Skeletal muscle satellite cell (primary cell): ENCODE results near the gene HIPK1.

Experiments
- H3K27me3 ChIP-seq: 2 replicates; pipeline ENCODE4 v1.7.0; 2013; ENCODE audit warnings: low read length; ENCODE audit not compliant: control insufficient read depth, insufficient read depth
- H3K36me3 ChIP-seq: 2 replicates; pipeline ENCODE4 v1.7.0; 2013; ENCODE audit warnings: mild to moderate bottlenecking, control low read depth, low read length; ENCODE audit not compliant: insufficient read depth
- H3K4me1 ChIP-seq: 2 replicates; pipeline ENCODE4 v1.7.0; 2013; ENCODE audit warnings: low read length; ENCODE audit not compliant: control insufficient read depth, insufficient read depth
- H3K4me2 ChIP-seq: 2 replicates; pipeline ENCODE4 v1.7.0; 2013; ENCODE audit warnings: mild to moderate bottlenecking, low read length
- H3K4me3 ChIP-seq: 2 replicates; pipeline ENCODE4 v1.7.0; 2013; ENCODE audit warnings: low read length
- H3K9ac ChIP-seq: 2 replicates; pipeline ENCODE4 v1.7.0; 2013; ENCODE audit warnings: mild to moderate bottlenecking, low read depth, low read length, moderate library complexity
- H3K9me3 ChIP-seq: replicated peaks from 2 replicates; pipeline ENCODE4 v1.7.0; 2013; ENCODE audit warnings: mild to moderate bottlenecking, control low read depth, low read length

Gene HIPK1

GRCh38 chr1:113990530-113990929 lies 61.4 kb downstream of the HIPK1 start:
- Histone ChIP-seq H3K9me3 (peaks cover 5% of the 10 kb centered on the region), H3K4me3 (no peak overlapping the region), H3K27me3 (peaks cover 2% of the 10 kb centered on the region)

GRCh38 chr1:113990961-113991360 lies 61.8 kb downstream of the HIPK1 start:
- Histone ChIP-seq H3K4me1 (no peaks in the 10 kb centered on the region), H3K36me3 (no peaks in the 10 kb centered on the region), H3K9me3 (peaks cover 6% of the 10 kb centered on the region), H3K4me3 (no peak overlapping the region), H3K4me2 (no peak overlapping the region), H3K9ac (no peak overlapping the region), H3K27me3 (peaks cover 2% of the 10 kb centered on the region)

More at GRCh38 chr1:113990530-113990929, 61.4 kb downstream of the HIPK1 start:
- no peak overlapping the region for H3K4me2 ChIP-seq
- H3K9ac ChIP-seq, result no peak overlapping the region
- no peaks in the 10 kb centered on the region for H3K4me1 ChIP-seq
- no peaks in the 10 kb centered on the region for H3K36me3 ChIP-seq

DNA sequence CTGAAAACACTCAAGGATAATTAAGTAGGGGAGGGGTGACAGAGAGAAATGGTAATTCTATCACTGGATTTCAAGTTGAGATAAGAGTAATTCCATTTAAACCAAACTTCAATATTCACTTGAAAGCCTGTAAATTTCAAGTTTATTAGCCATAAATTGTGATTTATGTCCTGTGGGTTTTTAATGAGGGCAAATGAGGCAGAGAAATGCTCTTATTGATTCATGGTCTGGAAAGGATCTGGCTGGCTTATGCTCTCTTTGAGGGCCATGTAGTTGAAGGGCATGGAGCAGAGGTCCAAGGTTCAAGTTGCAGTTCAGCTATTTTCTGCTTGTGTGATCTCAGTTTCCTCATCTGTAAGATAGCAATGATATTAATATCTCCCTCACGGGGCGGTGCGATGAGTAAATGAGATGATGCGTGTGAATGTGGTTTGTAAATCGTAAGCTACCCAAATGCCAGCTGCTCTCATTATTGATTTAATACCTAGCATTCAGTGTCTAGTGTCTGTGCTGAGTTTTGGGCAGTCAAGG lies 62.4 kb downstream of the HIPK1 start:
- Histone ChIP-seq H3K9ac (no peak overlapping the region), H3K36me3 (no peaks in the 10 kb centered on the region), H3K9me3 (peaks cover 6% of the 10 kb centered on the region), H3K4me1 (no peaks in the 10 kb centered on the region), H3K4me2 (no peak overlapping the region), H3K4me3 (no peak overlapping the region), H3K27me3 (peaks cover 2% of the 10 kb centered on the region)

DNA sequence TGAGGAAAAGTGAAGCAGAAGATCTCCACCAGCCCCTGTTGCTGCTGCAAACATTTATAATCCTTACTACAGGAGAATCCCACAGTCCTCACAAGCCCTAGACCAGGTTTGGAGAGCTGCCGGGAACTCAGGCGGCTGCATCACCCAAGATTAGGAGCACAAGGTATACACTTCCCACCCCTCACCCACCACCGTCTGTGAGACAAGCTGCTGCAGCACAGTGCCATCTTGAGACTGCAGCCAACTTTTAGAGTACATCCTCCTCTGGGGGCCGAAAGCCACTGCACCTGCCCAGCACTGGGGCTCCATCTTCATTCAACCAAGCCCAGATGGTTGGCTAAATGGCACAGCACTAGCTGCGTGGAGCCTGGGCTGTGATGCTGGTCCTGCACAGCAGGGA lies 63.9 kb downstream of the HIPK1 start:
- no peak overlapping the region for H3K9ac ChIP-seq
- H3K4me1 ChIP-seq, result no peaks in the 10 kb centered on the region
- H3K4me3 ChIP-seq, result no peak overlapping the region
- no peaks in the 10 kb centered on the region for H3K36me3 ChIP-seq
- peaks cover 6% of the 10 kb centered on the region for H3K9me3 ChIP-seq
- H3K27me3 ChIP-seq, result peaks cover 2% of the 10 kb centered on the region
- no peak overlapping the region for H3K4me2 ChIP-seq

GRCh38 chr1:113993766-113994165 lies 64.6 kb downstream of the HIPK1 start:
- no peak overlapping the region for H3K9ac ChIP-seq
- H3K36me3 ChIP-seq, result no peaks in the 10 kb centered on the region
- no peak overlapping the region for H3K4me2 ChIP-seq
- peaks cover 3% of the 10 kb centered on the region for H3K4me1 ChIP-seq
- H3K4me3 ChIP-seq, result no peak overlapping the region
- peaks cover 2% of the 10 kb centered on the region for H3K27me3 ChIP-seq
- peaks cover 6% of the 10 kb centered on the region for H3K9me3 ChIP-seq

DNA sequence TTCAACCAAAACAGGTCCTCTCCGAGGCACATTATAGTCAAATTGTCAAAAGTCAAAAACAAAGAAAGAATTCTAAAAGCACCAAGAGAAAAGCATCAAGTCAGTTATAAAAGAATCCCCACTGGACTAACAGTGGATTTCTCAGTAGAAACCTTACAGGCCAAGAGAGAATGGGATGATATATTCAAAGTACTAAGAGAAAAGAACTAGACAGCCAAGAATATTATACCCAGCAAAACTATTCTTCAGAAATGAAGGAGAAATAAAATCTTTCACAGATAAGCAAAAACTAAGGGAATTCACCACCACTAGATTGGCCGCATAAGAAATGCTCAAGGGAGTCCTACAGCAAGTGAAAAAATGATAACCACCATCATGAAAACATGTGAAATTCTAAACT lies 66.3 kb downstream of the HIPK1 start:
- Histone ChIP-seq H3K9ac (no peak overlapping the region), H3K36me3 (no peaks in the 10 kb centered on the region), H3K4me2 (no peak overlapping the region)

DNA sequence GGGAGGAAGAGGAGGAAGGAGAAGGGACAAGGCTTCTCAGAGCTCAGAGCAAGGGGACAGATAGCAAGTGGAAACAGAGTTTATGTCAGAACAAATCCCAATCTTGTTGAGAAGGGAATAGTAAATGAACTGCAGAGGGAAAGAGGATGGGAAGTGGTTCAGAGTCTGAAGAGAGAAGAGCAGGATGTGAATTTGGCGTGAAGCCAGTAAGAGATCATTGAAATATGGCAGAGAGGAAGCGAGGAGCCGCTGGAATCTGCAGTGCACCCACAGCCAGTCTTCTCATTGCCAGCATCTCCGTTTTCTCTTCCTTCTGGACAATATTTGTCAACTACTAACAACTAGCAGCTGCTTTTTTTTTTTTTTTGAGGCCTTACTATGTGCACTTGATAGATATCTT lies 69.2 kb downstream of the HIPK1 start:
- Histone ChIP-seq H3K9me3 (peaks cover 6% of the 10 kb centered on the region), H3K4me3 (no peak overlapping the region), H3K4me2 (no peak overlapping the region), H3K4me1 (peaks cover 15% of the 10 kb centered on the region), H3K36me3 (no peaks in the 10 kb centered on the region), H3K27me3 (peaks cover 8% of the 10 kb centered on the region), H3K9ac (no peak overlapping the region)

More for the DNA sequence above, 66.3 kb downstream of the HIPK1 start:
- H3K4me3 ChIP-seq, result no peak overlapping the region
- peaks cover 9% of the 10 kb centered on the region for H3K27me3 ChIP-seq
- H3K9me3 ChIP-seq, result peaks cover 6% of the 10 kb centered on the region
- peaks cover 3% of the 10 kb centered on the region for H3K4me1 ChIP-seq

- peaks cover 9% of the 10 kb centered on the region for H3K27me3 ChIP-seq
Measured at GRCh38 chr1:113999233-113999632, 70.1 kb downstream of the HIPK1 start.

GRCh38 chr1:113999799-114000198 lies 70.7 kb downstream of the HIPK1 start:
- Histone ChIP-seq H3K27me3 (peaks cover 12% of the 10 kb centered on the region), H3K36me3 (no peaks in the 10 kb centered on the region), H3K4me2 (no peak overlapping the region), H3K9me3 (peaks cover 6% of the 10 kb centered on the region), H3K9ac (no peak overlapping the region), H3K4me3 (no peak overlapping the region), H3K4me1 (peaks cover 17% of the 10 kb centered on the region)

More at GRCh38 chr1:113999233-113999632, 70.1 kb downstream of the HIPK1 start:
- peaks cover 6% of the 10 kb centered on the region for H3K9me3 ChIP-seq
- no peak overlapping the region for H3K4me3 ChIP-seq
- H3K4me2 ChIP-seq, result no peak overlapping the region
- H3K4me1 ChIP-seq, result peaks cover 17% of the 10 kb centered on the region
- H3K36me3 ChIP-seq, result no peaks in the 10 kb centered on the region
- H3K9ac ChIP-seq, result no peak overlapping the region

DNA sequence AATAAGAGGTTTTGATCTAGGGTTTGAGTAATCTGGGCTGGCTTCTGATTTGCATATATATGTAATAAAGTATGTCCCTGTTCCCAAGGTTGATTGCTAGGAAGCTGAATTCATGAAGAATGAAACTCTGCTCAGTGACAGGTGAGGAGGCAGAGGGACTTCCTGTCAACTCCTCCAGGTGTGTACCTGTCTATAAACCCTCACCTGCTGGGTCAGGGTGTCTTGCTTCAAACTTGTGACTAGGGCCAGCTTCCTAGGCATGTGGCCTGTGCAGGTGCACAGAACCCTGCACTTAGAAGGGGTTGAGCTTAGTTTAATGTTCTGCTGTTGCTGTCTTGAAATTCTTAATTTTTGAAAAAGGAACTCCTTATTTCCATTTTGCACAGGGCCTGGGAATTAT lies 71.3 kb downstream of the HIPK1 start:
- H3K4me2 ChIP-seq, result no peak overlapping the region
- H3K9ac ChIP-seq, result no peak overlapping the region
- H3K9me3 ChIP-seq, result peaks cover 3% of the 10 kb centered on the region
- H3K4me1 ChIP-seq, result peaks cover 17% of the 10 kb centered on the region
- no peak overlapping the region for H3K4me3 ChIP-seq
- H3K36me3 ChIP-seq, result no peaks in the 10 kb centered on the region
- H3K27me3 ChIP-seq, result peaks cover 12% of the 10 kb centered on the region

DNA sequence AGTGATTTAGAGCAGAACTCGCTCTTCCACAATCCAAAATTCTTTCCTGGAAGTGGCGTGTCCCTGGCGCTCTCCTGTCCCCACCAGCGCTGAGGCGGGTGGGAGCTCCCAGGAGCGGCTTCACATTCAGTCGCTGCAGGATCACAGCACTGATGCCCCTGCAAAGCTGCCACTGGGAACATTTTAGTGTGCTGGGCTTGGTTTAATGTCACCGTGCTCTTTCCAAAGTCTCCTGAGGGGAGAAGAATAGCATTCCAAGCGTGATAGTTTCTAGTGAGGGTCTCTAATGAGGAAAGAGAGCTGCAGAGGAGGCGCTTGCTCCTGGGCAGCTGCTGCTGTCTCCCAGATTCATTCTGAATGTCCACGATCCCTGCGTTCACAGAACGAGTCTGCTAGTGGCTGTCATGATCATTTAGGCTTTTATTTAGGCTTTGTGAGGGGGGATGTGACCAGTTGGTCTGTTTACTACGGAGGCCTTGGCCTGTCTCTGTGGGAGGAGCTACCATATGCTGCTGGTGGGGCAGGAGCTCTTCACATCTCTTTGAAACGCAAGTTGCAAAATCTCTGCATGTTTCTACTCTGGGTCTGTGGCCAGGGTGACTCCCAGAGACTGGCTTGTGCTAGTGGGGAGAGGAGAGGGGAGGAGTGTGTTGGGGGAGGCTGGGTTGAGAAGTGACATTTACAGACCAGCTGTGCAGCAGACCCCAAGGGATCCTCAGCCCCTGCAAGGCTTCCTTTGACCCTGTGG lies 73.5 kb downstream of the HIPK1 start:
- Histone ChIP-seq H3K9ac (no peak overlapping the region), H3K4me3 (no peak overlapping the region), H3K27me3 (peaks cover 12% of the 10 kb centered on the region), H3K4me1 (peaks cover 17% of the 10 kb centered on the region), H3K36me3 (no peaks in the 10 kb centered on the region), H3K4me2 (peak overlapping the region; percentile 35), H3K9me3 (no peaks in the 10 kb centered on the region)

GRCh38 chr1:114003431-114003830 lies 74.3 kb downstream of the HIPK1 start:
- Histone ChIP-seq H3K27me3 (peaks cover 12% of the 10 kb centered on the region), H3K4me2 (no peak overlapping the region), H3K4me3 (no peak overlapping the region), H3K9me3 (no peaks in the 10 kb centered on the region), H3K9ac (no peak overlapping the region), H3K4me1 (peaks cover 14% of the 10 kb centered on the region), H3K36me3 (no peaks in the 10 kb centered on the region)
